Endothelial cell of umbilical vein (primary cell): ENCODE measurements around the gene ANKRD49.

Experiments
- MAX ChIP-seq: IDR thresholded peaks from 2 replicates; pipeline ENCODE4 v1.6.1; 2011; ENCODE audit not compliant: insufficient read depth, insufficient read length
- POLR2AphosphoS5 ChIP-seq: IDR thresholded peaks from 2 replicates; pipeline ENCODE4 v1.6.1; 2012; ENCODE audit warnings: low read depth, mild to moderate bottlenecking, control low read depth, low read length, moderate library complexity; ENCODE audit not compliant: insufficient read depth
- TF ChIP-seq, protein P1 (sequence below), 2 donors: IDR thresholded peaks; 1 replicate in 1 of 2; 2 replicates in 1 of 2; pipeline ENCODE4 v1.5.1; 2011; ENCODE audit warnings: low read length in 2 of 2, mild to moderate bottlenecking in 2 of 2, moderate library complexity in 2 of 2, control low read depth in 1 of 2, inconsistent platforms in 1 of 2, low read depth in 1 of 2; ENCODE audit not compliant: insufficient read depth in 1 of 2; ENCODE audit errors: extremely low read depth in 1 of 2

DNA sequence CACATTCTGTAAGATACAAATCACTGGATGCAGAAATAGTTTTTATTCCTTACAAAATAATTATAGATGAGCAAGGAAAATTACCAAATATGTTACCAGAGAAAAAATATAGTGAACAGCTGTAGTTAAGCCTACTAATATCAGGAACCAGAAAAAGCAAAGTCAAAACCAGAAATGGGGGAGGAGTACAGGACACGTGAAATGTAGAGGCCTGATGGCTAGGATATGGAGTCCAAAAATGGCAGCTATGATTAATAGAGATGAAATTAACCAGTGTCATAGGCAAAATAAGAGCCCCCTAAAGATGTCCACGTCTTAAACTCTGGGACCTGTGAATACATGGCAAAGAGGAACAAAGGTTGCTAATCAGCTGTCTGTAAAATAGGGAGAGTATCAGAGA lies 34.2 kb upstream of the ANKRD49 start:
- TF ChIP-seq, protein P1, sequence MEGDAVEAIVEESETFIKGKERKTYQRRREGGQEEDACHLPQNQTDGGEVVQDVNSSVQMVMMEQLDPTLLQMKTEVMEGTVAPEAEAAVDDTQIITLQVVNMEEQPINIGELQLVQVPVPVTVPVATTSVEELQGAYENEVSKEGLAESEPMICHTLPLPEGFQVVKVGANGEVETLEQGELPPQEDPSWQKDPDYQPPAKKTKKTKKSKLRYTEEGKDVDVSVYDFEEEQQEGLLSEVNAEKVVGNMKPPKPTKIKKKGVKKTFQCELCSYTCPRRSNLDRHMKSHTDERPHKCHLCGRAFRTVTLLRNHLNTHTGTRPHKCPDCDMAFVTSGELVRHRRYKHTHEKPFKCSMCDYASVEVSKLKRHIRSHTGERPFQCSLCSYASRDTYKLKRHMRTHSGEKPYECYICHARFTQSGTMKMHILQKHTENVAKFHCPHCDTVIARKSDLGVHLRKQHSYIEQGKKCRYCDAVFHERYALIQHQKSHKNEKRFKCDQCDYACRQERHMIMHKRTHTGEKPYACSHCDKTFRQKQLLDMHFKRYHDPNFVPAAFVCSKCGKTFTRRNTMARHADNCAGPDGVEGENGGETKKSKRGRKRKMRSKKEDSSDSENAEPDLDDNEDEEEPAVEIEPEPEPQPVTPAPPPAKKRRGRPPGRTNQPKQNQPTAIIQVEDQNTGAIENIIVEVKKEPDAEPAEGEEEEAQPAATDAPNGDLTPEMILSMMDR (IDR thresholded peaks at IDR 0.05; ENCODE audit: extremely low read depth in 1 of 2, insufficient read depth in 1 of 2, low read depth in 1 of 2, low read length in 2 of 2) = no peak
- TF ChIP-seq MAX (no peak), POLR2AphosphoS5 (no peak)
